ENCODE results near the gene CERS6.
A peak's percentile ranks its signal among the peaks of the same experiment; 100 is the strongest.
"Not testable (repeated sequence)": the region's sequence is repeated elsewhere in the genome, so short reads cannot be mapped to it uniquely, and the experiment has no call there.

CERS6 gene

GRCh38 chr2:168732506-168732905 lies 276.4 kb downstream of the CERS6 start:
- no peak for DNase-seq (ENCODE audit: low spot score)

DNA sequence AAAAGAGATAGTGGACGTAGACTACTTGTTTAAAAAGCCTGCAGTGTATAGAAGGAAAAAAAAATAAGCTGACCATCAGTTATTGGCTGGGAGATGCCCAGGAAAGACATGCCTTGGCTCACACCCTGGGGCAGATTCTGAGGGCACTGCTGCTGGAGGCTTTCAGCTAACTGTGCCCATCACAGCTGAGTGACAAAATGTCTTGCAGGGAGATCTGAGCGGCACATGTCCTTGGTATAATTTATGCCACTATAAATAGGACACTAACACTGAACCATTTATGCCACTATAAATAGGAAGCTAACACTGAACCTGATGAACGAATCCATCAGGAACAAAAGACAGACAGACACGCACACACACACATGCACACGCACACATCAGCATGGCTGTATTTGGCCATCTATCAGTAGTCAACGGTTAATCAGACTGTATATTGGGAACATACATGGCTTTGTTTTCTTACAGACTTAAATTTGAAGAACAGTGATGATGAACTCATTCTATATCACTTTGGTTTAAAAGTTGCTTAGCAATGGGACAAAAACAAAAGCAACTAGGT lies 278.2 kb downstream of the CERS6 start:
- DNase-seq (ENCODE audit: low spot score) = no peak

DNA sequence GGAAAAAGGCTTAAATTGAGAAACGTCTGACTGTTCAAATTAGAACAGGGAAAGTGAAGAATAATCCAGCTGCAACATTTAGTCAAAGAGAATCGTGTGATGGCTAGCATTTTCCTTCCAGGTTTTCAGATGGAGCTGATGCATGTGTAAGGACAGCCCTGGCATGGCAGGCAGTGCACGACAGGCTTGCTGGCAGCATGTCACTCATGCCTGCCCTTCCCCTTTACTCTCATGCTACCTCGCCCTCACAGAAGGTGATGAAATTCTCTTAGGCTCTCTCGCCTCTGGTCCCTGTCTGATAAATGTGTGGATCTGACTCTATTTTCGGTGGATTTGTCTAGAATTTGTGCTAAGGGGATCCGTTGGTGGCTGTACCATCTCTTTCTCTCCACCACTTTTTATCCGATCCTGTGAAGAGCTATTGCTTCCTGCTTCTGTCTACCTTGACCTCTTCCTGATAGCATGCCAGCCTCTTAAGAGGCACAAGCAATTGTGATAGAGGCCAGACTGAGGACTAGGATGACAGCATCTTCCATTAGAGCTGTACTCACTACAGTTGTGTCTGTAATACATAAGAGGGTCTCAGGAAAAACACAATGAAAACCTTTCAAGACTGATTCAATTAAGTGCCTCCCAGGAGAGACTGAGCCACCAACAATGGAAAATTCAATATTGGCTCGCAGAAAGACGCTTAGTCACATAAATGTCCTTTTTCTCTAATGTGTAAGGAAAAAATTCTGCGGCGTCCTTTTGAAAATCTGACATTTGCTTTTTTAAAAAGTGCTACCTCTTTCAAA lies 280.8 kb downstream of the CERS6 start:
- DNase-seq (ENCODE audit: low spot score) = no peak

DNA sequence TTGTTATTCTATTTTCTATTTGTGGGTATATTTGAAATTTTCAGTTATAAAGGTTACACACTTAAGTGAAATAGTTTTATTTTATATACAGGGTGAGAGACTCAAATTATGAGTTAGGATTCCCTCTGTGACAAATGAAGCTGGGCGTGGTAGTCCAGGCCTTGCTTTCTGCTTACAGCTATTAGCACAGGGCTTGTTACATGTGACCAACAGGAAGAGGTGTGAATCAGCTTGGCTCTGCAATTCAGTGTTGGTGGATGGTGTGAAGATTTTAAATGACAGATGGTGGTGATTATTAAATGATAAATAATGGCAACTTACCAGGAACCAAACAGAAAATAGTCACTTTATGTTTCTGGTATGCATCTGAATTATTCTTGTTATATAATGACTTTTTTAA lies 282.0 kb downstream of the CERS6 start:
- peak; percentile 40 for DNase-seq (ENCODE audit: low spot score)

DNA sequence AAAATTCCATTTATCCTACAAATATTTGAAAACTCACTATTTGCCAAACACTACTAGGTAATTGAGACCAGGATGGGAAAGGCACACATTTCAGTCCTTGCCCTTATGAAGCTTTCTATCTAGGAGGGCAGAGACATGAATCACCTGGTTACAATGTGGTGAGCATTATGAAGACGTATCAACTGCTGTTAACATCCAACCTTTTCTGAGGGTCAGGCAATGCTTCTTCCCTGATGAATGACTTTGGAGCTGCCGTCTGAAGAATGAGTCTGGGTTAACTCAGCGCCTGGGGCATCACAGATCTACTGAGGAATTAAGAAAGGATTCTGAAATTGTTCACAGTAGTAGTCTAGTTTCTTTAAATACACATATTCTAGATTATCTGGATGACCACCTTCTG lies 284.3 kb downstream of the CERS6 start:
- no peak for DNase-seq (ENCODE audit: low spot score)

GRCh38 chr2:168740788-168741187 lies 284.7 kb downstream of the CERS6 start:
- no peak for DNase-seq (ENCODE audit: low spot score)

- no peak for DNase-seq (ENCODE audit: low spot score)
Observed at GRCh38 chr2:168742258-168742932, 286.3 kb downstream of the CERS6 start.

GRCh38 chr2:168744844-168745243 lies 288.8 kb downstream of the CERS6 start:
- no peak for DNase-seq (ENCODE audit: low spot score)

DNA sequence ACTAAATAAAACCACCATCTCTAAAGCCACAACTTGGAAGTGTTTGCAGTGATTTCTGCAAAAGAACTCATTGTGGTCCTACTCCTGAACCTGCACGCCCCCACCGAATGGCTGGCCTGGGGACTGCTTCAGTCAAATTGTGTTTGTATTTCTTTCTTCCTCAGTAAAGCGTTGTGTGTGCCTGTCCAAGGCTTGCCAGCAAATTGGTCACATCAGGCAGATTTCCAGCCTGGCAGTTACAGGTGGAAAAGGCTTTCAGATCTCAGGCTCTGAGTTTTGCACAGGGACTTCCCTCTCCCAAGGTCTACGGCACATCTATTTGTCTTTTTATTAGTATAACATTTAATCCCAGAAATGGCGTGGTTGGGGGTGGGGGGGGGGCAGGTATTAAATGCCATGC lies 292.4 kb downstream of the CERS6 start:
- no peak for DNase-seq (ENCODE audit: low spot score)

GRCh38 chr2:168749297-168749696 lies 293.2 kb downstream of the CERS6 start:
- no peak for DNase-seq (ENCODE audit: low spot score)

- DNase-seq (ENCODE audit: low spot score) = no peak
Observed at GRCh38 chr2:168751104-168751740, 295.1 kb downstream of the CERS6 start.

GRCh38 chr2:168752361-168752760 lies 296.3 kb downstream of the CERS6 start:
- DNase-seq (ENCODE audit: low spot score) = no peak

DNA sequence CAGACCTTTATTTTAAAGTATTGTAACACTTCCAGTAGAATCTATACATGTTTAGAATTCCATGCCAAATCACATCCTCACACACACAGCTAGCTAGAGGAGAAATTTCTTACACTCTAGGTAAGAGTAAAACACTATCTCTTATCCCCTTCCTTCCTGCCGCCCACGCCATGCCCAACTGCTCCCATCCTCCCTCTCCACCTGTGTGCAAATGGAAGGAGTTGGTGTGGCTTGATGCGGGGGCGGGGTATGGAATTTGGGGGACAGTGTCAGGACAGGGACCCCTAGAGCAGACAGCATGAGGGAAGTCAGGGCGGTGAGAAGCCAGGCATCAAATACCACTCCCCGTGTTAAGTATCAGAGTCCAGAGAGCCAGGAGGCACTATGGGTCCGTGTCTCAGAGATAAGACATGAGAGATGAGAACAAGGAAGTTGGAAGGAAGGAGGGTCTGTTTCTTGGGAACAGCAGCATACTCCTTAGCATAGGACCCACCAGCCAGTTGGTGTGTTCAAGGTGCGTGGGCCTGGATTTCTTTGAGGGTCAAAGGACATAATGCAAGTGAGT lies 297.8 kb downstream of the CERS6 start:
- no peak for DNase-seq (ENCODE audit: low spot score)

- no peak for DNase-seq (ENCODE audit: low spot score)
Observed at GRCh38 chr2:168757223-168757622, 301.2 kb downstream of the CERS6 start.

- peak; percentile 72 for DNase-seq (ENCODE audit: low spot score)
Observed at GRCh38 chr2:168758970-168759820, 303.1 kb downstream of the CERS6 start.

- DNase-seq (ENCODE audit: low spot score) = no peak
Observed at GRCh38 chr2:168765401-168765800, 309.3 kb downstream of the CERS6 start.

- DNase-seq (ENCODE audit: low spot score) = no peak
Observed at GRCh38 chr2:168766600-168766999, 310.5 kb downstream of the CERS6 start.

GRCh38 chr2:168767258-168767657 lies 311.2 kb downstream of the CERS6 start:
- no peak for DNase-seq (ENCODE audit: low spot score)

GRCh38 chr2:168768357-168768756 lies 312.3 kb downstream of the CERS6 start:
- not testable (repeated sequence) for DNase-seq (ENCODE audit: low spot score)

- DNase-seq (ENCODE audit: low spot score) = no peak
Observed at GRCh38 chr2:168770796-168771195, 314.7 kb downstream of the CERS6 start.

- no peak for DNase-seq (ENCODE audit: low spot score)
Observed at GRCh38 chr2:168772704-168773103, 316.6 kb downstream of the CERS6 start.

DNA sequence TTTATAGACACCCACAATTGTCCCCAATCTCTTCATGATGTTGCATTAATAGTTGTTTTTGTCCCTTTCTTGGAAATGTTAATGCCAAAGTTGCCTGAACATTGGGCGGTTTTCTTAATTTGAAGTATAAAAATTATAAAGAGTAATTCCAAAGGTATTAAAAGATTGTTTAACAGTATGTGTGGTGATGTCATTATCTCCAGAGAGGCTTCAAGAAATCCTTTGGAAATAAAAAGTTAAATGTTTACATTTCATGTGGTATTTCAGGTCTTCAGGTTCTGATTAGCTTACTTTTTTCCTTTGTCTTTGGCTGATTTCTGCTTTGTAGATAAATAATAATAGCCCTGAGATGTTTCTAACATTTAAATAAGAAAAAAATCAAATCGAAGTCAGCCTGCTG lies 317.1 kb downstream of the CERS6 start:
- DNase-seq (ENCODE audit: low spot score) = no peak

Data from AG20443 (cell line).